NCI-H1092 treated with DMSO at 0.1 percent for 48 hours (cell line): Measurements from ENCODE around the gene PXT1.
A peak's percentile ranks its signal among the peaks of the same experiment; 100 is the strongest.

Experiments used
- DNase-seq: peaks from one replicate; lab custom pipeline; 2025; lab: John Stamatoyannopoulos, UW

Gene PXT1

DNA sequence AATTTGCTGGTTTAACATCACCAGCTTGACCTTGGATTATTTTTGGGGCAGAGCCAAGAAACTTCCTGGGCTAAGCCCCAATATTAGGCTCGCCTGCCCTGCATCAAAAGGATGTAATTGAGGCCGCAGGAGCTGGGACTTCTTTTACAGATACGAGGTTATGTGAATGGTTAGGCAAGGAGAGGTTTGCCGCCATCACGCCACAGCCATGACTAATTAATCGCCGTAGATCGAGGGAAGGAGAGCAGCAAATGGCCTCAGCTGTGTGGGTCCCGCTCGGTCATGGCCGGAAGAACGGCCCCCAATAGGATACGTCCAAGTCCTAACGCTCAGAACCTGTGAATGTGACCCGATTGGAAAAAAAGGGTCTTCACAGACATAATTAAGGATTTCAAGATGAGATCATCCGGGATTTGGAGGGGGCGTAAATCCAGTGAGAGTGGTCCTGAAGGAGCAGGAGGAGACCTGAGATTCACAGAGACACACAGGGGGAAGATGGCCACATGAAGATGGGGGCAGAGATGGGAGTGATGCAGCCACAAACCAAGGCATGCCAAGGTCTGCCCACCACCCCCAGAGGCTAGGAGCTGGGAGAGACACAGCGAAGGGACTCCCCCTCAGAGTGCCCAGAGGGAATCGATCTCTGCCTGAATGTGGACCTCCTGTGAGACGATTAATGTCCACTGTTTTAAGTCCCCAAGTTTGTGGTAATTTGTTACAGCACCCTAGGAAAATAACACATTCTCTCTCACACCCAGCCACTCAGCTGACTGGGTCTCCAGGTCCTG, 96.0 kb downstream of the PXT1 start:
- no peak for DNase-seq

DNA sequence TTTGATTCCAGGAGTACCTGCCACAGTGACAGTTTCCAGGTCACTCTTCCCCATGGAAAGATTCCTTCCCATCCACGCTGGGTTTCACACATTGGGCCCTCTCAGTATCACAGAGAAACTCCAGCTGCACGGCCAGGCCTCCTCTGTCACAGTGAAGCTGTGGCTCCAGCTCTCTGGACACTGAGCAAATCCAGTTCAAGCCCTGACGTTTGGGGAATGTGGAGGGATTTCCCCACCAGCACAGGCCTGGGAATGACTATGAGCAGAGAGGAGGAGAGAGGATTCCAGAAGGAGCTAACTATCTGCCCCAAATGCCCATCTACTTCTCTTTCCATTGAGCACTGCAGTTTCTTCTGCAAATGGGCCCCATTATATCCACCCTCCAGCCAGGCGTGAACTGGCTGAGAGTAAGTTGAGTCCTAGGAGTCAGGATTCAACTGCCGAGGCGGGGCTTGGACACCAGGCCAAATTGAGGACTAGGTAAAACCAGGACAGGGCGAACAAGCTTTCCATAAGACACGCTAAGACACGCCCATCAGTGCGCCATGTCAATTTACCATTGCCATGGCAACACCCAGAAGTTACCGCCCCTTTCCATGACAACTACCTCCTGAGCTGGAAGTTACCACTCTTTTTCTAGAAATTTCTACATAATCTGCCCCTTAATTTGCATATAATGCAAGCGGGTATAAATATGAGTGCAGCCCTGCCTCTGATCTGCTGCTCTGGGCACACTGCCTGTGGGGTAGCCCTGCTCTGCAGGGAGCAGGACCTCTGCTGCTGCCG, 96.8 kb downstream of the PXT1 start:
- no peak for DNase-seq

DNA sequence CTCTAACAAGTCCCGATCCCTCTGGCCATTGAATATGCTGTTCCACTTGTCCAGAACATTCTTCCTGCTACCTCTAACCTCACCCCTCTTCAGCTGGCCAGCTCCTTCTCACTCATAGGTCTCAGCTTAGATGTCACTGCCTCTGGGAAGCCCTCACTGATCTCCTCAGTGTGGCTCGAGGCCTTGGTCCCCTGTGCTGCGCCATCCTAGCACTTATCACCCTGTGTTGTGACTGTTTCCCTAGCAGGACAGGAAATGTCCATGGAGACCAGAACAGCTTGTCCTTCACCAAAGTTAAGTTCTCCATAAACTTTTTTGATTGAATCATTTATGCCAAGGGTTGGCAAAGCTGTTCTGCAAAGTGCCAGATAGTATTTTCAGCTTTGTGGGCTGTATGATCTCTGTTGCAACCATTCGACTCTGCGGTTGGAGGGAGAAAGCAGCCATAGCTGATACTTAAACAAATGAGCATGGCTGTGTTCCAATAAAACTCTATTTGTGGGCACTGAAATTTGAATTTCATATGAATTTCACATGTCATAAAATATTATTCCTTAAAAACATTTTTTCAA, 99.5 kb downstream of the PXT1 start:
- no peak for DNase-seq

DNA sequence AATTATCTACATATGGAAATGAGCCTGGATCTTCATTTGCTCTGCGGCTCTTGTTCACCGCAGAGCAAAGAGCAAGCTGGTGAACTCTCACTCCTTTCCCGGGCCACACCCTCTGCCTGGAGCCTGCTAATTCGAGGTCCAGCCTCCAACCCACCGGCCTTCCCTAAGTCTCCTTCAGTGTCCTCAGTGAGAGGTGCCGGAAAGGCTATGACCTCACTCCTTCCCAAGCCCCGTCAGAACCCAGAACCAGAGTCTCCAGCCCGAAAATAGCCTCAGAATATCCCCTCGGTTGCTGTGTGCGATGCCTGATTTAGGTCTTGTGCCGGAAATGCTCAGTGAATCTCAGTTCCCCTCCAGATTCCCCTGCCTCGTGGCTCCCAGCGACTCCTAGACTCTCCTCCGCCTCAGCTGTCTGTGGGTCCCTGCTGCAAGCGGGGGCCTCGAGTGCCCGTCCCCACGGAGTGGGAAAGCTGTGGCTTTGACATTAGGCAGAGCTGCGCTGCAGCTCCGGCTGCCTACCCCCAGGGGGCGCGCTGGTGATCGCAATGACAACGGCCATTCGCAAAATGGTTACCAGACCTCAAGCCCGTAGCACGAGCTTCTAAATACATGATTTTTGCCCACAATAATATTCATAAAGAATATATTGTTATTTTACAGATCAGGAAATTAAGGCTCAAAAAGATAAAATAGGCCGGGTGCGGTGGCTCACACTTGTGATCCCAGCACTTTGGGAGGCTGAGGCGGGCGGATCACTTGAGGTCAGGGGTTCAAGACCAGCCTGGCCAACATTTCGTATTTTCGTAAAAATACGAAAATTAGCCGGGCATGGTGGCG, 101.8 kb downstream of the PXT1 start:
- peak; percentile 30 for DNase-seq
